Activated CD4-positive, alpha-beta T cell treated with anti-CD3 and anti-CD28 coated beads, Interleukin-2, amount 50 U/mL, for 48 hours (primary cell): ENCODE measurements around the gene OR2A25.
"Not testable (repeated sequence)": the region's sequence is repeated elsewhere in the genome, so short reads cannot be mapped to it uniquely, and the experiment has no call there.

Experiments
- DNase-seq, 2 experiments: peaks; one replicate each; pipeline ENCODE4 v3.0.0-alpha.2; 2020

OR2A25 gene

DNA sequence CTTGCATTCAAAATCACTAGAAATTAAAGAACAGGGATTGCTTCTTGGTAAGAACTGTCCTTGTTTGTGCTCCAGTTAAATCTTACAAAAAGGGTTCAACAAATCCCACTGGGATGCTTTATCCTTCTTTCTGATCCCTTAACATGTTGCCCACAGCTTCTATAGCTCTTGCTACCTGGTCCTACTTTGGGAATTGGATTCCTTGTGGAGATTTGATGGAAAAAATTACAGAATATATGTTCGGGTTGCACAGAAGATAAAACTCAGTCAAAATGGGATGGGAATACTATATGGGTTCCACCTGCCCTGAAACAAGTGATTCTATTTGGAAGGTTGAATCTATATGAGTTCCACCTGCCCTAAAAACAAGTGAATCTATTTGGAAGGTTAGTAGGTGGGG lies at the start of gene OR2A25:
TSS of gene OR2A25 (plus strand) at position 301 of the 400 bp plus-strand sequence. CDS start 4,409 bp downstream, outside the sequence.
- no peak for DNase-seq

DNA sequence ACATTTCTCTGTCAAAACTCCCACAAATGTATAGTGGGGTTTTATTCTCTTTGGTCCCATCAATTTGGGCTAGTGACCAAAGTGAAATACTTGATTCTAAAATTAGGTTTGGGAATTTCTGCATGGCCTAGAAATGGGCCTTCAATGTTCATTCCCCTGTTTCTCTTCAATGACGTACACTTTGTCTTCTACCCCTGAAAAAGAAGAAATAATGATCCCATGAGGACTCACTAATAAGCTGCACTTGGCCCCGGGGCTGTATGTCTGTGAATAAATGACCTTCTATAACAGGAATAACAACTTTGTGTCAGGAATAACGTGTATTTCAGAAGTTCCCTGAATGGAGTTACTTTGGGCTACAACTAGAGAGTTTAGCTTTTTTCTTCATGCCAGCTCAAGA lies 49.3 kb upstream of the OR2A25 start:
- no peak for DNase-seq

GRCh38 chr7:144022169-144022568 lies 47.4 kb upstream of the OR2A25 start:
- DNase-seq = no peak

DNA sequence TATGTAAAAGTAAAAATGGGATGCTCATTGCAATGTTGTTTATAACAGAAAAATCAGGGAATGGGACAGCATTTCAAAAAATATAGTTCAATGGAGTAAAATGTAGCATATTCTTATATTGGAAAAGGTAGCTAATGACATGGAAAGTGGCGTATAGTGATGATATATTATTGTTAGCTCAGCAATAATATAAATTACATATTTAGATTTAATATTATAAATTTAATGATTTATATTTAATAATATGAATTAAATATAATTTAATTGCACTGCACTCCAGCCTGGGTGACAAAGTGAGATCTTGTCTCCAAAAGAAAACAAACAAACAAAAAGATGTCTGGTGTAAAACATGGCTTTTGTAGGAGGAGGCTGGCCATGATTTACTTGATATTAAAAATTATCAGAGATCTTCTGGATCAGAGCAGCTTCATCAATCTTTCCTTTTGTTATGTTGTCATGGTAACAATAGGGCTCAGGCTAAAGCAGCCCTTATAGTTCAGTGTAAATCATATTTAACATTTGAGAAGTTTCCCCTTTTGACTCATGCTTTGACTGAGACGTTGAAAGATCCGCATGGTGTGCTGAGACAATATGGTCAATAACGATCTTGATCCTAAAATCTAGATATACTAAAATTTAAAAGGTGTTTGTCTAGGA lies 46.3 kb upstream of the OR2A25 start:
- no peak for DNase-seq

DNA sequence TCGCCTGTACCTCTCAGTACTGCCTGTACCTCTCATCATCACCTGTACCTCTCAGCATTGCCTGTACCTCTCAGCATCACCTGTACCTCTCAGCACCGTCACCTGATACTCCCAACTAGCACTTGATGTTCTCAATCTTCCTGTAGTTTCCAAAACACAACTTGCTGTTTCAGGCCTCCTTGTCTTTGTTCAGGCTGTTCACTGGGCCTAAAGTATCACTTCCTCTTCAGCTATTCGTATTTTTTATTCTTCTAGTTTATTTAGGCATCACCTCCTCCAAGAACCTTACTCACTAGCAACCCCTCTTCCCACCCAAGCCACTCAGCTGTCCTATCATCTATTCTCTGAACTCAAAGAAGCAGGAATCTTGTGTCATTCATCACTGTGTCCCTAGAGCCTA lies 45.4 kb upstream of the OR2A25 start:
- no peak for DNase-seq

DNA sequence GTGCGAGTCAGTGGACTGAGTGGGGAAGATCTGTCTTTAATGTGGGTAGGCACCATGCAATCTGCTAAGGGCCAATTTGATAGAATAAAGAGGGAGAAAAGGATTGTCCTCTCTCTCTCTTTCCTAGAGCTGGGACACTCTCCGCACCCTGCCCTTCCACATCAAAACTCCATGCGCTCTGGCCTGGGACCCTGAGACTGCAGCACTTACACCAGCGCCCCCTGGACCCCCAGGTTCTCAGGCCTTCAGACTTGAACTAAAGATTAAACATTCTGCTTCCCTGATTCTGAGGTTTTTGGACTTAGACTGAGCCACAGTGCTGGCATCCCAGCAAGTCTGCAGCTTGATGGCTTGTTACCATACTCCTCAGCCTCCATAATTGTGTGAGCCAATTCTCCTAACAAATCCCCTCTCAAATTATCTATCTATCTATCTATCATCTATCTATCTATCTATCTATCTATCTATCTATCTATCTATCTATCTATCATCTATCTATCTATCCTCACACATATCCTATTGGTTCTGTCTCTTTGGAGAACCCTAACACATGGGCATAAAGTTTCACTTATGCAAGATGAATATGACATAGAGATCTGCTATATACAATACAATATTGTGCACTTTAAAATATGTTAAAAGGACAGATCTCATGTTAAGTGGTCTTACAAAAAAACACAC lies 43.3 kb upstream of the OR2A25 start:
- DNase-seq = no peak

- no peak for DNase-seq
These were observed 42.5 kb upstream of the OR2A25 start for GRCh38 chr7:144027070-144027469.

GRCh38 chr7:144027974-144028373 lies 41.6 kb upstream of the OR2A25 start:
- no peak for DNase-seq

DNA sequence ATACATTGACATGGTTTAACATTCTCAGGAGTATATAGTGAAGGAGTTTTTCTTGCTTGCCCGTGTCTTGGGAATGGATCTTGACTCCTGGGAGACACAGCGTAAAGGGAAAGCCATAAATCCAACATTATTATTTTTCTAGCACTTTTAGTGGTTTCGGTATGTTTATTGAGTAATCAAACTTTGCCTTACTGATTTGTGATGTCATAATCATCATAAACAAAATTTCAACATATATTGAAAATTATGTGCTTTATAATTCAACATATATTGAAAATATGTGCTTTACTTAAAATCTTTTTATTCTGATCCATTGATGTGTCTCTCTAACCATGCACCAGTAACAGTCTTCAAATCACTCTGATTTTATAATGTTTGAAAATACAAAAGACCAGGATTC lies 41.1 kb upstream of the OR2A25 start:
- no peak for DNase-seq

DNA sequence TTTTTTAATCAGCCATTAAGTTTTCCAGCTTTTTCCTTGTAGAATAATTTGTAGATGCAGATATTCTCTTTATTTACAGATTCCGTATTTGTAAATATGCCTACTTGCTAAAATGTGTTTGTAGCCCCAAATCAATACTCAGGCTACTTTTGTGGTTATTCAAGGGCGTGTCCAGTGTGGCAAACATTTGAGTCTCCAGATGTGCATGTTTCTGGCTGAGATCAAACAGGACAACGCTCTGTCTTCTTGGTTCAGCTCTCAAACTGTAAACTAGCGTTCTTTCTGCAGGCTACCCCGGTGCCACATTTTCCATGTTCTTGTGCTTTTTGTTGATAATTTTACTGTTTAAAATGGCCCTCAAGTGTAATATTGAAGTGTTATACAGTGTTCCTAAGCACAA lies 37.1 kb upstream of the OR2A25 start:
- DNase-seq = no peak

- no peak for DNase-seq
These were observed 36.5 kb upstream of the OR2A25 start for GRCh38 chr7:144032985-144033709.

DNA sequence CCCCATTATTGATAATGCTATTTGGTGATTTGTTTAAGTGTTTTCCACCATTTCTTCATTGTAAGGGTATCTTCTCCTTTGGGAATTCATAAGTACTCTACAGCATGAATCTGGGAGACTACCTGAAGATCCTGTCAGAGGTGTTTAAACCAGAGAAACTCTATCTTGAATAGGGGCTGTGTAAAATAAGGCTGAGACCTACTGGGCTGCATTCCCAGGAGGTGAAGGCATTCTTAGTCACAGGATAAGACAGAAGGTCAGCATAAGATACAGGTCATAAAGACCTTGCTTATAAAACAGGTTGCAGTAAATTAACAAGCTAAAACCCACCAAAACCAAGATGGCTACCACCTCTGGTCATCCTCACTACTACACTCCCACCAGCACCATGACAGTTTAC lies 34.2 kb upstream of the OR2A25 start:
- no peak for DNase-seq

DNA sequence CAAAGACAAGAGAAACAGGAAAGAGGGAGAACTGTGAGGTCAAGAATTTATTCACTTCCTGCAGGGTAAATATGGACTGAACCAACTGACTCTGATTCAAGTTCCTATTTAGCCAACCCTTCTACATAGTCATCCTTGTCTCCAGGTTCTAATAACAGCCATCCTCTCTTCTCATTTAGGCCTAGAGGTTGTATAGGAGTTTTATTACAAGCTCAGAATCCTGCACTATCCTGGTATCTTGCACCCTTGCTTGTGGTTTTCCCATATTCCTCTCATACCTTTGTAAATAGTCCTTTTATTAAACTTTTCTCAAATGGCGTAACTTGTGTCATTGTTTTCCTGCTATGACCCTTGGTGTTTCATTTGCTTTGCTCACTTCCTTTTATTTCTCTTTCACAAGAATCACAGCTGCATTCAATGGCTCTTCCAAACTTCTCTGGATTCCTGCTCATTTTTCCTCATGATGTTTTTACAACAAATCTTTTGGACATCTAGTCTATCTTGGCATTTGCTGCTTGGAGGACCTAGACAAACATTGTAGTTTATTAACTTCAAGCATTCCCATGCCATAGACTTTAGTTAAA lies 33.2 kb upstream of the OR2A25 start:
- DNase-seq = no peak

GRCh38 chr7:144037414-144038035 lies 32.1 kb upstream of the OR2A25 start:
- no peak for DNase-seq

DNA sequence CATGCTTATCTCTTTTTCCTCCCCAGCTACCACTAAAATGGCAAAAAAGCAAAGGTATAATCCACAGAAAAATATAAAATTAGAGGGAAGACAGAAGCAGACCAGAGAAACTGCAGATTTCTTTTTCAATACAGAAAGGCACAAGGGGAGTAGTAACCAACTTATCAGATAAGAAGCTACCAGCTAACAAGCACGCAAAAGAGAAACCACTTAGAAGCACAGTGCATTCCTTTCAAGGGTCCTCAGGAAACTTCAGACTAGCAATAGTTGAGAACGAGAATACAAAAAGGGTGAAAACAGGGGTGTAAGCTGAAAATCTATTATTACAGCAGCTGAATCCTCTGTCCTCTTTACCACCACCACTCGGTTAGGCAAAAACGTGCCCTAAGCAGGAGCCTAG lies 30.7 kb upstream of the OR2A25 start:
- no peak for DNase-seq

DNA sequence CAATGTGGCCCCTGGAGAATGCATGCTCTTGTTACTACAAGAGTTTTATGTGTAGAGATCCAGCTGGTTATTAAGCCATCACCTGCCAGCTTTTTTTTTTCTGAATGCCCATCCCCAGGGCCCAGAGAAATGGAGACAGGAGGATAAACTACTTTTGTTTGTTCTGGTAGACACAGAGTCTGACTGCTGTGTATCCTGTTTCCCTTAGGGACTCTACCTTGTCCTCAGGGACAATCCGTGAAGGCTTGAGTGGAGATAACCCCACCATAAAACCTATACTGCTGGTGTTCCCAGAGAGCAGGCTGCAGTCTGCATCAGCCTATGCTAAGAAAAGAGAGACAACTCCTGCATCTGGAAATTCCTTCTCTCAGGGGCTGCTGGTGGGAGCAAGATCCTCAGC lies 21.0 kb upstream of the OR2A25 start, which contains the start of gene OR2A5:
TSS of gene OR2A5 (plus strand) at position 301 of the 400 bp plus-strand sequence. CDS start 1,454 bp downstream, outside the sequence.
- DNase-seq = no peak

DNA sequence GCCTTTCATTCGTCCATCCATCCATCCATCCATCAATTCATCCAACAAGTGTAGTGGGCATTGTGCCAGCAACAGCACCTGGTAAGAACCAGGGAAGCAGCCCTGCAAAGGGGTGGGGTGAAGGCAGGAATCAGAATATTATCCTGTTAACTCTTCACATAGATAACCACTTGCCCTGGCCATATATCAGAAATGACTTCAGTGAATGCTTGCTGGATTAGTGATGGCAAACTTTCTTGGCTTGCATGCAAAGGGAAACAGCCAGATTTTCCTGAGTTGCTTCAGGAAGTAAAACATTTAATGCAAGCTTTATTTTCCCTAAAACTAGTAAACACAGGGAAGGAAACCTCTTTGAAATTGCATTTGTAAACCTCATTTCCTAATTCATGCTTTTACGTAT lies 20.1 kb upstream of the OR2A25 start:
- DNase-seq = no peak

DNA sequence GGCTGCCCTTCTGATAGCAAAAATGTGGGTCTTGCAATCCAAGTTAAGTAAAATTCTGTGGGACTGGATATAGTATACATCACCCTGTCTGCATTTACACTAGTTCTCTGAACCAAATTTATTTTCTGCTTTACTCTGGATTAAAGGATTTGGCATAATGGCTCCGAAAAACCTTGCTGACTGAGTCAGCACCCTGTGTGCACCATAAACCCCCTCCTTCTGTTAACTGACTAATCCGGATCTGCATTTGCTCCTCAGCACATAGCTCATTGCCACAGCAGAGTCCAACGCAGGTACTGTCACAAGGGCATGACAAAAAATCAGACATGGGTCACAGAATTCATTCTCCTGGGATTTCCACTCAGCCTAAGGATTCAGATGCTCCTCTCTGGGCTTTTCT lies 19.5 kb upstream of the OR2A25 start:
- DNase-seq = no peak

DNA sequence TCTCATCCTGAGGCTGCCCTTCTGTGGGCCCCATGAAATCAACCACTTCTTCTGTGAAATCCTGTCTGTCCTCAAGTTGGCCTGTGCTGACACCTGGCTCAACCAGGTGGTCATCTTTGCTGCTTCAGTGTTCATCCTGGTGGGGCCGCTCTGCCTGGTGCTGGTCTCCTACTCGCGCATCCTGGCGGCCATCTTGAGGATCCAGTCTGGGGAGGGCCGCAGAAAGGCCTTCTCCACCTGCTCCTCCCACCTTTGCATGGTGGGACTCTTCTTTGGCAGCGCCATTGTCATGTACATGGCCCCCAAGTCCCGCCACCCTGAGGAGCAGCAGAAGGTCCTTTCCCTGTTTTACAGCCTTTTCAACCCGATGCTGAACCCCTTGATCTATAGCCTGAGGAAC lies 18.7 kb upstream of the OR2A25 start:
- not testable (repeated sequence) for DNase-seq

DNA sequence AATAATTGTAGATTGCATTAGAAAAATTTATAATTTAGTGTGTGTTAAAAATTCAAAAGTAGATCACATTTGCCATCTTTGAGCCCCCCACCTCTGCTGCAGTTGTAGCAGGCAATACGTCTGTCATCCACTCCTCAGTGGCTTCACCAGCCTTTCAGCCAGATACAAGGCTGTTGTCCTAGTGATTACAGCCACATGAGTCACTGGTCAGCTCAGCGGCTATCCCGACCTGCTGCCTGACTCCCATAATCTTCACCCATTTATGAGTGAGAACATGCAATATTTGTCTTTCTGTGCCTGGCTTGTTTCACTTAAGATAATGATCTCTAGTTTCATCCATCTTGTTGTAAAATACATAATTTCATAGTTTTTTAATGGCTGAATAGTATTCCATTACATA lies 11.7 kb upstream of the OR2A25 start:
- no peak for DNase-seq

GRCh38 chr7:144063710-144064109 lies 5.9 kb upstream of the OR2A25 start:
- DNase-seq = no peak

DNA sequence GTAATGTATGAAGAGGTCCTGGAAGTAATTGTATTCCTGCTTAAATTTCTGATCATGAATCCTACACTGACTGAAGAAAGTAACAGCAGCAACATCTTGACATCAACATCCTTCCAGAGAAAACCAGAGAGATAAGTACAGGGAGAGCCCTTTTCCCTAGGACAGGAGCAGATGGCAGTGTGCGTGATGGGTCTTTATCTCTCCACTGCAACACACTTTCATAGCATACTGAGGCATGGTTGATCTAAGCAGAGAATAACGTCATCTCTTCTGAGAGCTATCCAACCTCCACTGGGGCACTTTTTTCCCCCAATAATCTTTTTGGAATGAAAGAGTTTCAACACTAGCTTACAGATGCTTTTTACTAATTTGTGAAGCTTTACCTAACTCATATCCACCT lies 342 bp downstream of the OR2A25 start:
- no peak for DNase-seq

- no peak for DNase-seq
These were observed 4.8 kb downstream of the OR2A25 start for GRCh38 chr7:144074374-144074773.
